Spinal cord (tissue), 10 donors: ENCODE data around the gene KNDC1. TPM values are rescaled to one million over a fixed set of nuclear protein-coding genes. Genes with fewer than 3 reads are reported as not detected.

Source experiments
- DNase-seq, 6 donors: peaks; one replicate each; pipeline versions ENCODE4 v3.0.0 to v3.0.0-alpha.2; 2013 to 2015; ENCODE audit warnings: low spot score in 6 of 6, low read depth in 4 of 6
- H3K27ac ChIP-seq: one replicate; pipeline ENCODE4 v1.5.1; 2013; ENCODE audit warnings: low read depth, low read length, control low read depth
- H3K27me3 ChIP-seq: one replicate; pipeline ENCODE4 v1.6.1; 2013; ENCODE audit warnings: low read length; ENCODE audit not compliant: control insufficient read depth, insufficient read depth
- H3K36me3 ChIP-seq: one replicate; pipeline ENCODE4 v1.6.1; 2013; ENCODE audit warnings: low read length; ENCODE audit not compliant: control insufficient read depth, insufficient read depth
- H3K4me1 ChIP-seq: one replicate; pipeline ENCODE4 v1.6.1; 2013; ENCODE audit warnings: low read length; ENCODE audit not compliant: control insufficient read depth, insufficient read depth
- H3K4me3 ChIP-seq: one replicate; pipeline ENCODE4 v1.5.1; 2013; ENCODE audit warnings: low read depth, low read length, control low read depth
- H3K9me3 ChIP-seq: one replicate; pipeline ENCODE4 v1.6.1; 2013; ENCODE audit warnings: low read length; ENCODE audit not compliant: control insufficient read depth, insufficient read depth
- WGBS: methylation state at CpG from one replicate; pipeline ENCODE4 v1.1.5; 2013; ENCODE audit warnings: missing lambda C conversion rate; ENCODE audit not compliant: insufficient coverage; 5-methylcytosine and 5-hydroxymethylcytosine counted together
- polyA plus RNA-seq, 2 donors: library from polyadenylated mRNA; unstranded; fragments of 120-200 nt; gene quantifications; one replicate each; pipeline ENCODE4 v1.2.1, GENCODE V29; 2013; ENCODE audit not compliant: insufficient read length in 2 of 2
- total RNA-seq, 2 donors: library from RNA; depleted of rRNA in 1 of 2; stranded (reverse); fragments of 120-200 nt in 1 of 2; fragments of >200 nt in 1 of 2; gene quantifications; one replicate each; pipeline versions ENCODE4 v1.2.3 to v1.2.4, GENCODE V29; 2013 to 2014
- donor health status: healthy.

The KNDC1 gene
- total and polyA plus RNA-seq, 4 donors = 8.3 to 35.8 (median 23.5) TPM

- peaks cover 3% of the 10 kb centered on the region for H3K27me3 ChIP-seq
- 6% methylated on average over 24 of the region's 29 CpGs for WGBS
- no peaks in the 10 kb centered on the region for H3K9me3 ChIP-seq
- peaks cover 60% of the 10 kb centered on the region for H3K4me1 ChIP-seq
- peaks cover 36% of the 10 kb centered on the region for H3K36me3 ChIP-seq
- H3K27ac ChIP-seq = no peak overlapping the region
- DNase-seq = peak in 2 of 6 donors; percentile 39 to 47
- H3K4me3 ChIP-seq = peak overlapping the region; percentile 54
These were observed 930 bp downstream of the KNDC1 start for GRCh38 chr10:133160826-133161471.

- Histone ChIP-seq H3K9me3 (no peaks in the 10 kb centered on the region), H3K27me3 (peaks cover 3% of the 10 kb centered on the region), H3K36me3 (peaks cover 42% of the 10 kb centered on the region), H3K27ac (no peak overlapping the region), H3K4me3 (peak overlapping the region; percentile 54), H3K4me1 (peaks cover 65% of the 10 kb centered on the region)
- no peak for DNase-seq
- 50% methylated on average over 32 of the region's 33 CpGs for WGBS
These were observed 1.6 kb downstream of the KNDC1 start for GRCh38 chr10:133161486-133162109.

DNA sequence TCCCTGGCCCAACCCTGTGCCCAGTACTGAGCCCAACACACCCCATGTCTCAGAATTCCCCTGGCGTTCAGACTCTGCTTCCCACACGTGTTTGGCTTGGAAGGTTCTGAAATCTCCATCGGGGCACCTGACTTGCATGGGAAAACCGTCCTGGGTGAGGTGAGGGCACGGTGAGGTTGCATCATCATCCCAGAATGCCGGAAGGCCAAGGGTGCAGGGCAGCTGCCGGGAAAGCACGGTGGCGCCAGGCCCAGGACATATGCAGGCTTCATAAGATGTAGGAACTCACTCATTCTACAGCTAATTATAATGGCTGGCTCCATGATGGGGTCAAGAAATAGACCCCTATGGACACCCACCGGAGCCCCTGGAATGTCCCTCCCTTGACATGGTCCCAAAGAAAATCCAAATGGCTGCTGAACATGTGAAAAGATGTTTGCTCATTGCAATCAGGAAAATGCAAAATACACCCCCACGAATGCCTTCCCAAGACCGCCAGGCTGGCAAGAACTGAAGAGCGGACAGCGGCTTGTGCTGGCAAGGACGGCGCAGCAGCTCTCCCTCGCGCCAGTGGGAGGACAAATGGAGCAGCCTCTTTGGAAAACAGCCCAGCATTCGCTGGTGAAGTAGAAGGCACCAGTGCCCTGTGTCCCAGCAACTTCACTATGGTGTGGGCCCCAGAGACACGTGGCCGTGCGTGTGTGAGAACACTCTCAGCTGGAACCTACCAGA is 2.3 kb downstream of the KNDC1 start:
- H3K4me1 ChIP-seq = peaks cover 72% of the 10 kb centered on the region
- no peak overlapping the region for H3K4me3 ChIP-seq
- 49% methylated on average over 21 of the region's 22 CpGs for WGBS

GRCh38 chr10:133162910-133163856 is 3.2 kb downstream of the KNDC1 start:
- Histone ChIP-seq H3K4me1 (peaks cover 77% of the 10 kb centered on the region), H3K9me3 (no peaks in the 10 kb centered on the region), H3K4me3 (no peak overlapping the region), H3K27me3 (peaks cover 3% of the 10 kb centered on the region), H3K36me3 (peaks cover 58% of the 10 kb centered on the region), H3K27ac (no peak overlapping the region)
- 73% methylated on average over 19 of the region's 21 CpGs for WGBS
- DNase-seq = no peak

More for the DNA sequence above, 2.3 kb downstream of the KNDC1 start:
- no peaks in the 10 kb centered on the region for H3K9me3 ChIP-seq
- peaks cover 49% of the 10 kb centered on the region for H3K36me3 ChIP-seq
- peaks cover 3% of the 10 kb centered on the region for H3K27me3 ChIP-seq
- no peak overlapping the region for H3K27ac ChIP-seq
- DNase-seq = peak in 4 of 6 donors; percentile 47 to 85 (median 68)

DNA sequence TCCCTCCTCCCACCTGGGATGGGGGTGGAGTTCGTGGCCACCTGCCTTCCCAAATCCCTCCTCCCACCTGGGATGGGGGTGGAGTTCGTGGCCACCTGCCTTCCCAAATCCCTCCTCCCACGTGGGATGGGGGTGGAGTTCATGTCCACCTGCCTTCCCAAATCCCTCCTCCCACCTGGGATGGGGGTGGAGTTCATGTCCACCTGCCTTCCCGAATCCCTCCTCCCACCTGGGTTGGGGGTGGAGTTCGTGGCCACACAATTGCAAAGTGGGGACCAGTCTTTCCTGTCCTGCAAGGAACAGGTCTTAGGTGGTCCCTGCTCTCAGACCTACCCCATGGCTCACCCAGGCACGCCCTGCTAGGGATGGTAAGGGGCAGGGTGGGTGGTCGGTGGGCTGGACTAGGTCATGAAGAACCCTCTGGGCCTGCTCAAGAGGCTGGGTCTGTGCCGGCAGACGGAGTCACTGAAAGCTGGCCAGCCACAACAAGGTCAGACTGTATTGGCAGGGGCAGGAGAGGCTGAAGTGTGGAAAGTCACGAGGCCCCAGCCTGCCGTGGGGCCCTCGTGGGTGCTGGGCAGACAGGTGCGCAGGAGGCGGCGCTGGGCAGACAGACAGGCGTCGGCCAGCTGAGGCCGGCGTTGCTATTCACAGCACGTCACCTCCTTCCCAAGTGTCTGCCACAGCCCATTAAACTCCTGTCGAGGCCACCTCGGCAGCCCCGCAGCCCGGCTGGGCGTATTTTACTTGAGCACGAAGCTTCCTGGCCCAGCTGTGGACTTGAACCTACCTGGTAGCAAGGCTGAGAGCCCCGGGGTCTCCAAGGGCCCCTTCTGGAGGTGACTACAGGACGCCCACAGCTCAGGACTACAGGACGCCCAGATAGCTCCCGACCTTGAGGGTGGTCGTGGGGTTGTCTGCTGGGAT is 4.1 kb downstream of the KNDC1 start:
- H3K4me3 ChIP-seq = no peak overlapping the region
- no peaks in the 10 kb centered on the region for H3K9me3 ChIP-seq
- DNase-seq = peak in 1 of 6 donors; percentile 49
- no peak overlapping the region for H3K27ac ChIP-seq
- 66% methylated on average over 25 of the region's 31 CpGs for WGBS
- H3K36me3 ChIP-seq = peaks cover 68% of the 10 kb centered on the region
- peaks cover 3% of the 10 kb centered on the region for H3K27me3 ChIP-seq
- peaks cover 72% of the 10 kb centered on the region for H3K4me1 ChIP-seq

DNA sequence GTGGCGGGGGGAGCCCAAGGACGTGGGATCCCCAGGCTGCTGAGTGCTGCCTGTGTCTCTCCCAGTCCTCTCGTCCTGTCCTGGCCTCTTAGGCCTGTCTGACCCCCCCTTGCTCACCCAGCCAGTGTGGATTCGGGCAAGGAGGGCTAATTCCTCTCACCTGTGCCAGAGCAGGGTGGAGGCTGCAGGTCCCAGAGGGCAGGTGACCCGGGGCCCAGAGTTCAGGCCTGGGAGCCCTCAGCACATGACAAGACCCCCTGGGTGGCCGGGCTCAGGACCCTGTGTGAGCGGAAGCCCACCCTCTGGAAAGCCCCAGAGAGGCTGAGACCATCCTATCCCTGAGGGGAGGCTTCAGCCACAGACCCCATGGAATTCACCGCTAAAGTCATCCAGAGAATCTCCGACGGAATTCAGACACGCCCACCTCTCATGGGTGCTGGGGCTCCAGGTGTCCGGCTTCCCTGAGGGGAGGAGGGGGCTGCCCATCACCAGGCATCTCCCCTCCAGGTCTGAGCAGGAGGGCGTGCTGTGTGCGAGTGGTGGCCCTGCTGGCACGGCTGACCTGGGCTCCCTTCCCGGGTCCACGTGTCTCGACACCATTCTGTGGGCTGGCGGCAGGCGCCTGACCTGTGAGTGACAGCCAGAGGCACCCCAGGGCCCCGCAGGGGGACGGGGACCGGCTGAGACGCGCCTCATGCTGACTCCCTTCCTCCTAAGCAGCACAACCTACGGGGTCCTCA is 5.0 kb downstream of the KNDC1 start:
- Histone ChIP-seq H3K27me3 (peaks cover 3% of the 10 kb centered on the region), H3K27ac (no peak overlapping the region), H3K9me3 (no peaks in the 10 kb centered on the region), H3K36me3 (peaks cover 76% of the 10 kb centered on the region), H3K4me3 (no peak overlapping the region), H3K4me1 (peaks cover 66% of the 10 kb centered on the region)
- 89% methylated on average over 23 of the region's 26 CpGs for WGBS
- no peak for DNase-seq

GRCh38 chr10:133165556-133166503 is 5.8 kb downstream of the KNDC1 start:
- Histone ChIP-seq H3K4me3 (no peak overlapping the region), H3K36me3 (peaks cover 80% of the 10 kb centered on the region), H3K27me3 (peaks cover 3% of the 10 kb centered on the region), H3K4me1 (peaks cover 62% of the 10 kb centered on the region), H3K9me3 (no peaks in the 10 kb centered on the region), H3K27ac (no peak overlapping the region)
- WGBS = 96% methylated on average over 34 of the region's 40 CpGs
- DNase-seq = no peak
